ENCODE results near the gene ZNF692. TPM values are rescaled to one million over a fixed set of nuclear protein-coding genes. Genes with fewer than 3 reads are reported as not detected.

Gene ZNF692
- total and polyA plus RNA-seq, 2 donors (not counting 3 experiments of a cell fraction or from before 2014, with no cell fraction given), result 32.6 to 36.6 TPM

- peak; percentile 40 for FAIRE-seq
- no peaks in the 10 kb centered on the region for H4K20me1 ChIP-seq (replicated peaks; ENCODE audit: control insufficient read depth, extremely low read depth, insufficient read depth, low read length)
- no peak overlapping the region for H2AFZ ChIP-seq (ENCODE audit: low read depth, low read length)
- H3K4me1 ChIP-seq (ENCODE audit: control insufficient read depth, extremely low read depth, insufficient read depth, low read length), result peaks cover 11% of the 10 kb centered on the region
- dilution Hi-C loops (cut with MboI; ENCODE audit: extremely low pct_ligation_motif_present, low sequenced_read_pairs) (no loop called here), intact Hi-C loops (cut with micrococcal nuclease) (no loop called here)
- ChIA-PET POLR2A (no interaction called here), CTCF (interaction anchor here (0.8 to 2.6 kb wide), 6 partner anchors 11 to 64 kb away, joined by 3 to 10 read pairs (median 4); partner anchors contain the start of genes PGBD2, SH3BP5L and ZNF692)
- peak; percentile 42 for DNase-seq (ENCODE audit: low read depth, low spot score)
- TF ChIP-seq JUN (IDR thresholded peaks at IDR 0.05; ENCODE audit: borderline replicate concordance, insufficient read depth, insufficient read length, low read depth), result no peak
- TF ChIP-seq CTCF (IDR thresholded peaks at IDR 0.05; ENCODE audit: extremely low read depth in 1 of 2, insufficient read depth in 1 of 2, low read depth in 1 of 2, low read length in 2 of 2), result peak; percentile 30 to 50
- H3K27me3 ChIP-seq (ENCODE audit: control insufficient read depth in 2 of 2, insufficient read depth in 2 of 2, low read length in 2 of 2), result no peaks in the 10 kb centered on the region
- H3K79me2 ChIP-seq (ENCODE audit: control insufficient read depth, insufficient read depth, low read length), result peaks cover 17% of the 10 kb centered on the region
- H3K9ac ChIP-seq (replicated peaks; ENCODE audit: extremely low read depth, insufficient read depth, low read length), result no peak overlapping the region
- H3K4me2 ChIP-seq (ENCODE audit: insufficient read depth, low read length), result no peak overlapping the region
- BruUV-seq (replicated peaks), result no TSS peak
- H3K9me3 ChIP-seq (replicated peaks; ENCODE audit: control insufficient read depth, insufficient read depth, low read length), result no peaks in the 10 kb centered on the region
- H3K27ac ChIP-seq (ENCODE audit: insufficient read depth, low read depth, low read length), result no peak overlapping the region
- no peak overlapping the region for H3K4me3 ChIP-seq (replicated peaks in 1 of 3; ENCODE audit: insufficient read depth in 1 of 3, low read depth in 1 of 3, low read length in 3 of 3)
- H3K9me1 ChIP-seq (replicated peaks; ENCODE audit: control insufficient read depth, extremely low read depth, insufficient read depth, low read length), result no peaks in the 10 kb centered on the region
- peaks cover 6% of the 10 kb centered on the region in 2 experiments for H3K36me3 ChIP-seq (ENCODE audit: control insufficient read depth in 2 of 2, extremely low read depth in 1 of 2, insufficient read depth in 2 of 2, low read length in 2 of 2)
Observed at GRCh38 chr1:248841702-248842395, 17.0 kb downstream of the ZNF692 start.

- BruUV-seq (replicated peaks), result no TSS peak
- H3K27ac ChIP-seq (ENCODE audit: insufficient read depth, low read depth, low read length), result no peak overlapping the region
- H4K20me1 ChIP-seq (replicated peaks; ENCODE audit: control insufficient read depth, extremely low read depth, insufficient read depth, low read length), result no peaks in the 10 kb centered on the region
- CTCF ChIA-PET, result interaction anchor here (0.8 to 2.6 kb wide), 4 partner anchors 15 to 65 kb away, joined by 3 to 10 read pairs (median 4); partner anchors contain the start of genes PGBD2, SH3BP5L and ZNF692
- H3K9me3 ChIP-seq (replicated peaks; ENCODE audit: control insufficient read depth, insufficient read depth, low read length), result no peaks in the 10 kb centered on the region
- no peak overlapping the region for H3K4me2 ChIP-seq (ENCODE audit: insufficient read depth, low read length)
- H3K79me2 ChIP-seq (ENCODE audit: control insufficient read depth, insufficient read depth, low read length), result peaks cover 17% of the 10 kb centered on the region
- no peaks in the 10 kb centered on the region for H3K9me1 ChIP-seq (replicated peaks; ENCODE audit: control insufficient read depth, extremely low read depth, insufficient read depth, low read length)
- no peaks in the 10 kb centered on the region for H3K27me3 ChIP-seq (ENCODE audit: control insufficient read depth in 2 of 2, insufficient read depth in 2 of 2, low read length in 2 of 2)
- no peak for FAIRE-seq
- TF ChIP-seq FOS (IDR thresholded peaks at IDR 0.05; ENCODE audit: borderline replicate concordance, insufficient read depth, low read length) (no peak), EZH2 (IDR thresholded peaks at IDR 0.05; ENCODE audit: borderline replicate concordance, low read depth, low read length, severe bottlenecking) (no peak), GATA2 (IDR thresholded peaks at IDR 0.05; ENCODE audit: insufficient read depth, insufficient read length, low read depth, low read length) (no peak), POLR2A (IDR thresholded peaks at IDR 0.05; ENCODE audit: low read depth, low read length) (no peak), POLR2AphosphoS5 (IDR thresholded peaks at IDR 0.05; ENCODE audit: insufficient read depth, low read depth, low read length) (no peak), CTCF (IDR thresholded peaks at IDR 0.05; ENCODE audit: extremely low read depth in 1 of 2, insufficient read depth in 1 of 2, low read depth in 1 of 2, low read length in 2 of 2) (no peak), MAX (IDR thresholded peaks at IDR 0.05; ENCODE audit: insufficient read depth, insufficient read length) (no peak), MYC (IDR thresholded peaks at IDR 0.05; ENCODE audit: low read depth, low read length) (no peak), JUN (IDR thresholded peaks at IDR 0.05; ENCODE audit: borderline replicate concordance, insufficient read depth, insufficient read length, low read depth) (no peak)
- H3K9ac ChIP-seq (replicated peaks; ENCODE audit: extremely low read depth, insufficient read depth, low read length), result no peak overlapping the region
- POLR2A ChIA-PET, result no interaction called here
- dilution Hi-C loops (cut with MboI; ENCODE audit: extremely low pct_ligation_motif_present, low sequenced_read_pairs) (no loop called here), intact Hi-C loops (cut with micrococcal nuclease) (no loop called here)
- H3K36me3 ChIP-seq (ENCODE audit: control insufficient read depth in 2 of 2, extremely low read depth in 1 of 2, insufficient read depth in 2 of 2, low read length in 2 of 2), result peaks cover 3 to 6% of the 10 kb centered on the region in 2 experiments
- no peak overlapping the region for H3K4me3 ChIP-seq (replicated peaks in 1 of 3; ENCODE audit: insufficient read depth in 1 of 3, low read depth in 1 of 3, low read length in 3 of 3)
- no peak overlapping the region for H2AFZ ChIP-seq (ENCODE audit: low read depth, low read length)
- no peak for DNase-seq (ENCODE audit: low read depth, low spot score)
- peaks cover 14% of the 10 kb centered on the region for H3K4me1 ChIP-seq (ENCODE audit: control insufficient read depth, extremely low read depth, insufficient read depth, low read length)
Observed at GRCh38 chr1:248840946-248841345, 17.9 kb downstream of the ZNF692 start.
